ENCODE results near the gene GSTA5.
"Not testable (repeated sequence)": the region's sequence is repeated elsewhere in the genome, so short reads cannot be mapped to it uniquely, and the experiment has no call there.

The GSTA5 gene

GRCh38 chr6:52790861-52791260, 49.8 kb downstream of the GSTA5 start:
- CTCF ChIA-PET, result no interaction called here
- no peak for DNase-seq (ENCODE audit: extremely low spot score)
- POLR2A ChIA-PET, result no interaction called here
- TF ChIP-seq CTCF (IDR thresholded peaks at IDR 0.05; ENCODE audit: control extremely low read depth, extremely low read depth, low read depth, missing control alignments), result no peak

GRCh38 chr6:52789658-52790057, 51.0 kb downstream of the GSTA5 start:
- DNase-seq (ENCODE audit: extremely low spot score); CTCF ChIA-PET; POLR2A ChIA-PET: not testable (repeated sequence)

GRCh38 chr6:52788478-52788877, 52.1 kb downstream of the GSTA5 start:
- CTCF ChIA-PET, result no interaction called here
- TF ChIP-seq CTCF (IDR thresholded peaks at IDR 0.05; ENCODE audit: control extremely low read depth, extremely low read depth, low read depth, missing control alignments), result no peak
- POLR2A ChIA-PET, result no interaction called here
- DNase-seq (ENCODE audit: extremely low spot score), result no peak

GRCh38 chr6:52787917-52788316, 52.7 kb downstream of the GSTA5 start:
- ChIA-PET POLR2A (no interaction called here), CTCF (no interaction called here)
- no peak for TF ChIP-seq CTCF (IDR thresholded peaks at IDR 0.05; ENCODE audit: control extremely low read depth, extremely low read depth, low read depth, missing control alignments)
- DNase-seq (ENCODE audit: extremely low spot score), result no peak

DNA sequence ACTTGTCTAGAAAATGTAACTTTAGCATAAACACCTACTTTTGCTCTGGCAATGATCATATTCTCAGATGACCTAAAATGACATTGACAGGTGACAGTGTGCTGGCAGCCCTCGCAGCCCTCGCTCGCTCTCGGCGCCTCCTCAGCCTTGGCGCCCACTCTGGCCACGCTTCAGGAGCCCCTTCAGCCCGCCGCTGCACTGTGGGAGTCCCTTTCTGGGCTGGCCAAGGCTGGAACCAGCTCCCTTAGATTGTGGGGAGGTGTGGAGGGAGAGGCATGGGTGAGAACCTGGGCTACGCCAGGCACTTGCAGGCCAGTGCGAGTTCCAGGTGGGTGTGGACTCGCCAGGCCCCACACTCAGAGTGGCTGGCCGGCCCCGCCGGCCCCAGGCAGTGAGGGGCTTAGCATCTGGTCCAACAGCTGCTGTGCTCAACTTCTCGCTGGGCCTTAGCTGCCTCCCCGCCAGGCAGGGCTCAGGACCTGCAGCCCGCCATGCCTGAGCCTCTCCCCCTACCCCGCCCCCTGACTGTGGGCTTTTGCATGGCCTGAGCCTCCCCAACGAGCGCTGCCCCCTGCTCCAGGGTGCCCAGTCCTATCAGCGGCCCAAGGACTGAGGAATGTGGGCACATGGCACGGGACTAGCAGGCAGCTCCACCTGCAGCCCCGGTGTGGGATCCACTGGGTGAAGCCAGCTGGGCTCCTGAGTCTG, 54.2 kb downstream of the GSTA5 start:
- CTCF ChIA-PET, result no interaction called here
- DNase-seq (ENCODE audit: extremely low spot score), result no peak
- POLR2A ChIA-PET, result no interaction called here
- no peak for TF ChIP-seq CTCF (IDR thresholded peaks at IDR 0.05; ENCODE audit: control extremely low read depth, extremely low read depth, low read depth, missing control alignments)

- DNase-seq (ENCODE audit: extremely low spot score); POLR2A ChIA-PET; CTCF ChIA-PET: not testable (repeated sequence)
These were observed 57.8 kb downstream of the GSTA5 start for GRCh38 chr6:52782696-52783274.

DNA sequence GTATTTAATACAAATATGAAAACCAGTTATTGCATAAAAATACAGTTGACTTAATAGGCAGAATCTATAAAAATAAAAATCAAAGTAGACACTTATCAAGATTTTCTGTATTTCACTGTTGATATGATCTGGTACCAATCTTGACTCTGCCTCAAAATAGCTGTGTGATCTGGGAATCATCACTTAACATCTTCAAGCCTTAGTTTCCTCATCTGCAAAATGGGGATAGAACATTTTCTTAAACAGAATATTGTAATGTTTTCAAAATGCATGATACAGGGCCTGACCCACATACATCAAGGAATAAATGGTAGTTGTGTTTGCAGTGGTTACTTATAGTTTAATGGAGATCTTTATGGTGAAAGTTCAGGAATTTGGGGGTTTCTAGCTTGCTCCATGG, 58.4 kb downstream of the GSTA5 start:
- CTCF ChIA-PET; DNase-seq (ENCODE audit: extremely low spot score); POLR2A ChIA-PET: not testable (repeated sequence)
